Neural cell (in vitro differentiated cells): ENCODE results near the gene OXT.

ENCODE experiments used
- CTCF ChIP-seq: fragments of 450-650 bp; IDR thresholded peaks from 2 replicates; pipeline ENCODE4 v1.5.1; 2014; ENCODE audit warnings: antibody characterized with exemption, mild to moderate bottlenecking, moderate library complexity; ENCODE audit not compliant: poor library complexity, severe bottlenecking
- EP300 ChIP-seq: fragments of 450-650 bp; conservative IDR thresholded peaks from 2 replicates; pipeline ENCODE4 v1.6.1; 2014; ENCODE audit warnings: antibody characterized with exemption, mild to moderate bottlenecking, moderate library complexity; ENCODE audit not compliant: poor library complexity, severe bottlenecking
- EZH2 ChIP-seq: fragments of 200-600, 300-800 bp; shearing (Covaris generic), sonication (generic); IDR thresholded peaks from 2 replicates; pipeline ENCODE4 v1.6.1; 2014; ENCODE audit warnings: antibody characterized with exemption, low read length, borderline replicate concordance, mild to moderate bottlenecking; ENCODE audit not compliant: insufficient read depth, poor library complexity, severe bottlenecking
- MXI1 ChIP-seq: fragments of 450-650 bp; conservative IDR thresholded peaks from 2 replicates; pipeline ENCODE4 v1.6.1; 2014; ENCODE audit warnings: antibody characterized with exemption, mild to moderate bottlenecking; ENCODE audit not compliant: poor library complexity, severe bottlenecking
- POLR2AphosphoS5 ChIP-seq: IDR thresholded peaks from 2 replicates; pipeline ENCODE4 v1.6.1; 2012
- TAF1 ChIP-seq: IDR thresholded peaks from 2 replicates; pipeline ENCODE4 v1.6.1; 2012; ENCODE audit warnings: low read depth

- TF ChIP-seq EP300 = no peak
- TF ChIP-seq MXI1 = no peak
- no peak for TF ChIP-seq CTCF
- no peak for TF ChIP-seq TAF1
- no peak for TF ChIP-seq EZH2
- no peak for TF ChIP-seq POLR2AphosphoS5
These were observed 21.4 kb downstream of the OXT start for GRCh38 chr20:3092611-3093379.
